ENCODE measurements around the gene MRPS21.

Gene MRPS21

GRCh38 chr1:150320667-150320978 is 27.0 kb downstream of the MRPS21 start:
- TF ChIP-seq CTCF (IDR thresholded peaks at IDR 0.05; ENCODE audit: extremely low read depth, insufficient read depth, missing control alignments): no peak
- DNase-seq (ENCODE audit: low spot score): no peak
- in situ Hi-C loops (cut with MboI; ENCODE audit: low pct_unique_long_range_greater_than_20kb, low sequenced_read_pairs, unreplicated experiment): no loop called here

DNA sequence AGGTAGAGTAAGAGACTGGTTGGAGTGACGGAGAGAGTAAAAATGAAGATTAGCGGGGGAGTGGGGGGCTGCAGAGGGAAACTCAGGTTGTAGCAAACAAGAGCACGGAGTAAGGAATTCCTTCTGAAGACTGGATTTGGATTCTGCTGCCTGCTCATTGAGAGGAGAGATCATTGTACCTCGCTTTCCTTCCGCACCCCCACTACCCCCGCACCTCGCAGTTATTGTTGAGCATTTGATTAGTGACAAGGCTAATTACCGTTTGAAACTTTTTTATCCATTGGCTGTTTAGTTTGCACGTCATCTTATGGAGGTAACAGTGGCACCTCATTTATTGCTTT is 28.1 kb downstream of the MRPS21 start:
- no peak for TF ChIP-seq CTCF (IDR thresholded peaks at IDR 0.05; ENCODE audit: extremely low read depth, insufficient read depth, missing control alignments)
- peak; percentile 28 for DNase-seq (ENCODE audit: low spot score)
- in situ Hi-C loops (cut with MboI; ENCODE audit: low pct_unique_long_range_greater_than_20kb, low sequenced_read_pairs, unreplicated experiment): no loop called here

GRCh38 chr1:150322310-150322709 is 28.6 kb downstream of the MRPS21 start:
- no peak for TF ChIP-seq CTCF (IDR thresholded peaks at IDR 0.05; ENCODE audit: extremely low read depth, insufficient read depth, missing control alignments)

GRCh38 chr1:150332651-150333290 is 39.1 kb downstream of the MRPS21 start:
- in situ Hi-C loops (cut with MboI; ENCODE audit: low pct_unique_long_range_greater_than_20kb, low sequenced_read_pairs, unreplicated experiment): no loop called here
- no peak for TF ChIP-seq CTCF (IDR thresholded peaks at IDR 0.05; ENCODE audit: extremely low read depth, insufficient read depth, missing control alignments)
- DNase-seq (ENCODE audit: low spot score): no peak

More at GRCh38 chr1:150322310-150322709, 28.6 kb downstream of the MRPS21 start:
- DNase-seq (ENCODE audit: low spot score): peak; percentile 20
- in situ Hi-C loops (cut with MboI; ENCODE audit: low pct_unique_long_range_greater_than_20kb, low sequenced_read_pairs, unreplicated experiment): no loop called here

DNA sequence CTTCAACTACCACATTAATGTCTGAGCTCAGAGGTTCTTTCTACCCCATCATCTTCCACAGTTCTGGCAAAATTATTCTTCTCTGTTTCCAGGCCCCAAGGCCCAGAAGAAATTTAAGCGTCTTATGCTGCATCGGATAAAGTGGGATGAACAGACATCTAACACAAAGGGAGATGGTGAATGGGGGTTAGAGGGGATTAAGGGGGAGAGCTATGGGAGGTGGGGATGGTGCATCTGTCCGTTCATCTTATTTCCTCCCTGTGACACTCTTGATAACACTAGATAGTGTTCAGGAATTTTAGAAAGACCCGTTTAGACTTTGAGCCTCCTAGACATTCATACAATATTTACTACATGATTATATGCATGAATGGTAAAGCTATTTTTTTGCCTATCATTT is 52.7 kb downstream of the MRPS21 start:
- no peak for TF ChIP-seq CTCF (IDR thresholded peaks at IDR 0.05; ENCODE audit: extremely low read depth, insufficient read depth, missing control alignments)
- in situ Hi-C loops (cut with MboI; ENCODE audit: low pct_unique_long_range_greater_than_20kb, low sequenced_read_pairs, unreplicated experiment): no loop called here
- DNase-seq (ENCODE audit: low spot score): no peak

DNA sequence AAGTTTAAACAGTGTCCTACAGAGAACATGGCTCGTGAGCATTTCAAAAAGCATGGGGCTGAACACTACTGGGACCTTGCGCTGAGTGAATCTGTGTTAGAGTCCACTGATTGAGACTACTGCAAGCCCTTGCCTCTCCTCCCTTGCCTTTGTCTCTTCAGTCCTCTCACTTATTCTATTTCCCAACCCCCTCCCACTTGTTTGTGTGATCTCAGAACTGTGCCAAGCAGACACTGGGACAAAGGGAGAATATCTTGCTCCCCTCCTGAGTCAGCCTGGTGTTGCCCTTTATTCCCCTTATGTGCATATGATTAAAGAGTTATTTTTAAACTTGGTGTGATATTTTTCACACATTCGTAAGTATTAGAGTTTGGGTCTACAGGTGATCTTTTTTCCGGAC is 59.2 kb downstream of the MRPS21 start:
- TF ChIP-seq CTCF (IDR thresholded peaks at IDR 0.05; ENCODE audit: extremely low read depth, insufficient read depth, missing control alignments): no peak
- no peak for DNase-seq (ENCODE audit: low spot score)
- in situ Hi-C loops (cut with MboI; ENCODE audit: low pct_unique_long_range_greater_than_20kb, low sequenced_read_pairs, unreplicated experiment): no loop called here
